ENCODE data around the gene PRELP.
A peak's percentile ranks its signal among the peaks of the same experiment; 100 is the strongest.
"Not testable (repeated sequence)": the region's sequence is repeated elsewhere in the genome, so short reads cannot be mapped to it uniquely, and the experiment has no call there.

PRELP gene

GRCh38 chr1:203454986-203455471, 20.6 kb upstream of the PRELP start:
- no peak for DNase-seq (ENCODE audit: low read depth)

- DNase-seq (ENCODE audit: low read depth) = no peak
Observed at GRCh38 chr1:203455706-203456105, 19.9 kb upstream of the PRELP start.

DNA sequence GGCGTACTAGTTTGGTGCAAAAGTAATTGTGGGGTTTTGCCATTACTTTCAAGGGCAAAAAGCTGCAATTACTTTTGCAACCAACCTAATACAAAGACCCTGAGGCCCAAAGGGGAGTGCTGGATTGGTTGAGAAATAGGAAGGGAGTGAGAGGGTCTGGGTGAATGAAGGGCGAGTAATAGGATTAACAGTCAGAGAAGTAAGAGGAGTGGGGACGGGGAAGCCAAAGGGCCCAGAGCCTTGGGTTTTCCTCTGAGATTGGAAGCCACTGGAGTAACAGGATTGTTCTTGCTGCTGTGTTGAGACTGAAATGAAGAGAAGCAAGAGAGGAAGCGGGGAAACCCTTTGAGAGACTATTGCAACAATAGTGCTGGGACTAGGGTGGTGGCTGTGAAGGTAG, 19.0 kb upstream of the PRELP start:
- DNase-seq (ENCODE audit: low read depth) = no peak

GRCh38 chr1:203458078-203458477, 17.5 kb upstream of the PRELP start:
- DNase-seq (ENCODE audit: low read depth) = no peak

GRCh38 chr1:203459671-203460201, 15.9 kb upstream of the PRELP start:
- DNase-seq (ENCODE audit: low read depth) = no peak

DNA sequence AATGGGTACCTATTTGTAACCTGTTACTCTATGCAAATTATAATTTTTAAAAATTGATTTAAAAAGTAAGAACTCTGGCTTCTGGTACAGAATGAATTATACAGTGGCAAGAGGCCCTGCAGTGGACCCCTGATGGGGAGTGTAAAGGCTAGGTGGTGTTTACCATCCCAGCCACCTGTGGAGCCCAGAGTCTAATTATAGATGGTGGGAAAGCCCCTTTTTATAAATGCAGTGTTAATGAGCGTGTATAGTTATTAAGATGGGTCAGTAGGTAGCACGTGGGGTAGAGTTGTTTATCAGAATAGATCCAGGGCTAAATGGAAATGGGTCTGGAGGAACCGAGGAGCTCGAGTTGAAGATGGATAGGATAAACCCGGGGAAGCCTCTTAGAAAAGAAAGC, 13.9 kb upstream of the PRELP start:
- no peak for DNase-seq (ENCODE audit: low read depth)

DNA sequence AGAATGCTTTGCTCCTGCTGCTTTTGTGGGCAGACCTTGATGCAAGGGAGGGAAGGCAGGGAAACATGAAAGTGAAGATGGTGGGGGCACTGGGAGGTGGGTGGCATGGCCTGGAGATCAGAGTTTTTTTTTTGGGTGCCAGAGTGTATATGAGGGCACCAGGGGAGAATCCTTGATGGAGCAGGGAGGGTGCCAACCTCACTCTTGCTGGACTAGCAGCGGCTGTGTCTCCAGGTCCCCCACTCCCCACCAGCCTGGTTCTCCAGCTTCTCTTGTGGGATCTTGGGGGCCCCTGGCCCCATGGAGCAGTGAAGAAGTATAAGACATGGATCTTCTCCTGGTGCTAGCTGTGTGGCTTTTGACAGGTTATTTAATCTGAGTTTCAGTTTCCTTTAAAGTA, 13.5 kb upstream of the PRELP start:
- no peak for DNase-seq (ENCODE audit: low read depth)

- peak; percentile 62 for DNase-seq (ENCODE audit: low read depth)
Observed at GRCh38 chr1:203462878-203463277, 12.7 kb upstream of the PRELP start.

DNA sequence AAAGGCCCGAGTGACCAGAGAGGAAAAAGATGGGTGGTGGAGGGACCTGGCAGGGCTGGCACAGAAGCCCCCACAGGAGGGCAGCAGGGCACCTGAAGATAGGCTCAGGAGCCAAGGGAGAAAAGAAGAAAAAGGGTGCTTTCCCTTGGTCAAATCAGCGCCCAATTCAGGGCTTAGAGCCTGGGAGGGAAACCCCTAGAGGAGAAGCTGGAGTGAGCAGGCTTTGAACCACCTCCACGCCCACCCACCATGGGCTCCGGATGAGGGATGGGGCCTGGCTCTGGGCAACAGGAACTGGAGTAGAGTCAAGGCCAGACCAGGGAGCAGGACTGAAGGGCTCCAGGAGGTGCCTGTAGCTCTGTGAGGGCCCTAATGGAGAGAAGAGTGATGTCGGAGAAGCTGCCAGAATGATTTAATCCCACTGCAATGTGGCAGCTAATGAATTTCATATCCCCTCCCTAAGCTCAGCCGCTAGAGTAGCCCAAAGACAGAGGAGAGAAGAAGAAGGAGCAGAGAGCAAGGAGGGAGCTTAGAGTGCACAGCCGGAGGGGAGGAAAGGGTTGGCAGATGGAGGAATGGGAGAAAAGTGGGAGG, 12.0 kb upstream of the PRELP start:
- DNase-seq (ENCODE audit: low read depth) = no peak

DNA sequence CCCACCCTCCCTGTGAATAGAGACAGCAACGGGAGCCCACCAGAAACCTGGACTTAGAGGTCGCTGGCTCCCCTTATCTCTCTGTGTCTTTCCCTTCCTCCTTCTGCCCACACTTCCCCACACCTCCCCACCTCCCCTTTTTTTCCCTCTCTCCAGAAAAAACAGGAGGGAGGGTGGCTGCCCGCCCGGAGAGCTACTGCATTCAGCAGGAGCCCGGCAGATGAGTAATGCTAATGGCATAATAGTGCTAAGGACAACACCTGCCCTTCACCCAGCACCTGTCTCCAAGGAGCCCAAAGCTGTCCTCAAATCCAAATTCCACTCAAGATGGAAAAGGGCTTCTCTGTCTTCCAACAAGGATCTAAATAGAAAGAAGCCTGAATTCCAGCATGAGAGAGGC, 11.4 kb upstream of the PRELP start:
- no peak for DNase-seq (ENCODE audit: low read depth)

DNA sequence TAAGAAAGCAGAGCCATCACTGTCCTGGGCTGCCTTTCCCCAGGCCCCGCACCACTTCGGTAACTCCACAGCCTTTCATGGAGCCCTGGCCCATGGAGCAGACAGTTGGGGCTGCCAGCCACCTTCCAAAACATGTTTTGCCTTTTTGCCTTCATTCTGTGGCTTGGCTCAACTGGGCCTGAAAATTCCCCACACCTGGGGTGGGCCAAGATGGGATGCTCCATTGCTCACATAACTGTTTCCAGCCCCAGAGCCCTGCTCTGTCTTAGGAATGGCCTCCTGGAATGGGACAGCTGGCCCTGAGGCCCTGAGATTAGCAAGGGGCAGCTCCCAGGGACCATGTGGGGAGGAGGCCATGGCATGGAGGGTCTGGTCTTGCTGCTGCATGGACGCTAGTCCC, 10.9 kb upstream of the PRELP start:
- DNase-seq (ENCODE audit: low read depth) = no peak

GRCh38 chr1:203465146-203465798, 10.3 kb upstream of the PRELP start:
- DNase-seq (ENCODE audit: low read depth) = no peak

DNA sequence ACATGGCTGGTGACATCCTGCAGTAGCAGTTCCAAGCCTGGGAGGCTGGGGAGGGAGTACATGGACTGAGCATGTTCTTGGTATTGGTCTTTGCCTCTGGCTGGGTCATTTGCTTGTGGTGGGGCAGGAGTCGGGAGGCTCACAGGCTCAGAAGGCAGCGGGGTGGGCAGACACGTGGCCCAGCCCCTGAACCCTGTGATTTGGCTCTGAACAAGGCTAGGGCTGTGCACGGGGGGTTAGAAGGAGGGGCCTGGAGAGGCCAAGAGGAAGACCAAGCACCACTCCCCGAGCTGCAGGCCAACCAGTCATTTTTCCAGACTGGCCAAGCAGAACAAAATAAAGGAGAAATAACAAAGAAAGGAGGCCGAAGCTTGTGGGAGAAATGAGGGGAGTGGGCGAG, 9.7 kb upstream of the PRELP start:
- DNase-seq (ENCODE audit: low read depth) = no peak

GRCh38 chr1:203466906-203467549, 8.6 kb upstream of the PRELP start:
- DNase-seq (ENCODE audit: low read depth) = not testable (repeated sequence)

DNA sequence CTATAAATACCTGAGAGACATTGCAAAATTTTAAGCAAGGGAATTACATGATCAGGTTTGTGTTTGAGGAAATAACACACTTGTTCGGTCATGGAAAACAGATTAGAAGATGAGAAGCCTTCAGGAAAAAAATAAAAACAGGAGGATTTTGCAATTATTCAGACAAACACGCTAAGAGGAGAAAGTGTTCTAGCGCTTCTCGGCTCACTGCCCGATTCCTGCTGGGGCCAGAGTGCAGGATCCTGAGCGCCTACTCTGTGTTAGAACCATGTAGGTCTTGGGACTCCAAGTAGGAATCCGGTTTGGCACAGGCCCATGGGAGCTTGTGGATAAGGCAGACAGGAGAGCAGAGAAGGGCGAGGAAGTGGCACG, 8.1 kb upstream of the PRELP start:
- DNase-seq (ENCODE audit: low read depth) = no peak

GRCh38 chr1:203468326-203468725, 7.3 kb upstream of the PRELP start:
- DNase-seq (ENCODE audit: low read depth) = no peak

GRCh38 chr1:203470240-203470639, 5.4 kb upstream of the PRELP start:
- no peak for DNase-seq (ENCODE audit: low read depth)

DNA sequence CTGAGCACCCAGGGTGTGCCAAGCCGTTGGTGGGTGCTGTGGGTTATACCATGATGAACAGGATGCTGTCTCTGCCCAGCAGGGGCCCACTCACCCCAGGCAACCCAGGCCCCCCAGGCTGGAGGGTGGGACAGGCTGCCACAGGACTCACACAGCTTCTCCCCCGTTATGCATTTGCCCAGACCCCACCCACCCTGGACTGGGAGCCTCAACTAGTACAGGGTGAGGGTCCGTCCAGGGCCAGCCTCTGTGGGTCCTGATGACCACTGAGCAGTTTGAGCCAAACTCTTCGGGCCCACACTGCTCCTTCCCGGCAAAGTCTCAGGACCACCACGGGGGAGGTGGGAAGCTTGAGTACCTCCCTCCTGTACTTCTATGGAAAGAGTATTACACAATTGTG, 3.8 kb upstream of the PRELP start:
- DNase-seq (ENCODE audit: low read depth) = no peak

- no peak for DNase-seq (ENCODE audit: low read depth)
Observed at GRCh38 chr1:203473281-203473680, 2.3 kb upstream of the PRELP start.

GRCh38 chr1:203473781-203474305, 1.8 kb upstream of the PRELP start:
- DNase-seq (ENCODE audit: low read depth) = no peak

- DNase-seq (ENCODE audit: low read depth) = no peak
Observed at GRCh38 chr1:203476216-203476814, 709 bp downstream of the PRELP start.

DNA sequence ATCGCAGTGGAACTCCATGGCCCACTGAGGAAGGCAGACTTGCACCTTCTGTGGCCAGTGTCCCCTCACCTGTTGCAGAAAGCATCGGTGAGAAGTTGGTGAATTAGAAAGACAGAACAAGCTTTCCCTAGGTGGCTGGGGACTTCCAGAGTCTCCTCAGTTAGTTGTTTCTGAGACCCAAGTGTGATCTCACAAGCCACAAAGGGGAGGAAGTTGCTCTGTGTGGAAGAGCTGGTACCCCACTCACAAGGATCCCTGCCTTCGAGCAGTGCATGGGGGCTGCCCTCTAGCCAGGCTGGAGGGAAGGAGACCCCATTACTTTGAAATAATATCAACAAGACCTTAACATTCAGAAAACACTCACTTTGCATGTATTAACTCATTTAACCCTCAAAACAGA, 2.1 kb downstream of the PRELP start:
- DNase-seq (ENCODE audit: low read depth) = no peak

- DNase-seq (ENCODE audit: low read depth) = no peak
Observed at GRCh38 chr1:203478231-203478630, 2.6 kb downstream of the PRELP start.

All from GM04504 (cell line).